ENCODE data around the gene TVP23C.

The TVP23C gene

GRCh38 chr17:15514469-15514868, 48.8 kb downstream of the TVP23C start:
- Mint-ChIP-seq H3K4me3 (no peak overlapping the region), H3K9me3 (no peaks in the 10 kb centered on the region), H3K27ac (peak overlapping the region in 2 of 3 experiments; percentile 81 to 88), H3K27me3 (ENCODE audit: low read depth) (no peaks in the 10 kb centered on the region), H3K4me1 (peaks cover 19% of the 10 kb centered on the region), H3K36me3 (ENCODE audit: low read depth) (peaks cover 53% of the 10 kb centered on the region)
- TF ChIP-seq CTCF (IDR thresholded peaks at IDR 0.05; ENCODE audit: unreplicated experiment in 3 of 3) = no peak

- peak overlapping the region; percentile 71 to 88 (median 81) for H3K27ac Mint-ChIP-seq
- no peaks in the 10 kb centered on the region for H3K27me3 Mint-ChIP-seq (ENCODE audit: low read depth)
- no peak overlapping the region for H3K4me3 Mint-ChIP-seq
- H3K9me3 Mint-ChIP-seq = no peaks in the 10 kb centered on the region
- H3K36me3 Mint-ChIP-seq (ENCODE audit: low read depth) = peaks cover 50% of the 10 kb centered on the region
- peaks cover 19% of the 10 kb centered on the region for H3K4me1 Mint-ChIP-seq
- no peak for TF ChIP-seq CTCF (IDR thresholded peaks at IDR 0.05; ENCODE audit: unreplicated experiment in 3 of 3)
Measured at GRCh38 chr17:15513856-15514459, 49.3 kb downstream of the TVP23C start.

GRCh38 chr17:15513058-15513791, 50.1 kb downstream of the TVP23C start:
- Mint-ChIP-seq H3K4me1 (peaks cover 19% of the 10 kb centered on the region), H3K27me3 (ENCODE audit: low read depth) (no peaks in the 10 kb centered on the region), H3K9me3 (no peaks in the 10 kb centered on the region), H3K27ac (peak overlapping the region; percentile 71 to 88 (median 81)), H3K36me3 (ENCODE audit: low read depth) (peaks cover 52% of the 10 kb centered on the region), H3K4me3 (no peak overlapping the region)
- no peak for TF ChIP-seq CTCF (IDR thresholded peaks at IDR 0.05; ENCODE audit: unreplicated experiment in 3 of 3)

- H3K4me1 Mint-ChIP-seq = peaks cover 19% of the 10 kb centered on the region
Measured at GRCh38 chr17:15512071-15512709, 51.1 kb downstream of the TVP23C start.

GRCh38 chr17:15511142-15511541, 52.1 kb downstream of the TVP23C start:
- Mint-ChIP-seq H3K4me1 (peaks cover 19% of the 10 kb centered on the region), H3K27me3 (ENCODE audit: low read depth) (no peaks in the 10 kb centered on the region), H3K36me3 (ENCODE audit: low read depth) (peaks cover 54% of the 10 kb centered on the region), H3K27ac (no peak overlapping the region), H3K4me3 (no peak overlapping the region), H3K9me3 (no peaks in the 10 kb centered on the region)
- no peak for TF ChIP-seq CTCF (IDR thresholded peaks at IDR 0.05; ENCODE audit: unreplicated experiment in 3 of 3)

More at GRCh38 chr17:15512071-15512709, 51.1 kb downstream of the TVP23C start:
- no peak overlapping the region for H3K27ac Mint-ChIP-seq
- H3K27me3 Mint-ChIP-seq (ENCODE audit: low read depth) = no peaks in the 10 kb centered on the region
- H3K4me3 Mint-ChIP-seq = no peak overlapping the region
- H3K9me3 Mint-ChIP-seq = no peaks in the 10 kb centered on the region
- peaks cover 54% of the 10 kb centered on the region for H3K36me3 Mint-ChIP-seq (ENCODE audit: low read depth)
- no peak for TF ChIP-seq CTCF (IDR thresholded peaks at IDR 0.05; ENCODE audit: unreplicated experiment in 3 of 3)

Data from nephron (organoid).